ENCODE measurements around the gene GYPC.

GRCh38 chr2:126699716-126700581 is 44.0 kb downstream of the GYPC start:
- TF ChIP-seq POLR2AphosphoS5 (IDR thresholded peaks at IDR 0.05) (no peak), CTCF (IDR thresholded peaks at IDR 0.05) (no peak)

Data from prostate gland (tissue), 2 donors.